HG03342 (cell line): Measurements from ENCODE around the gene NAA10.
A peak's percentile ranks its signal among the peaks of the same experiment; 100 is the strongest.

Experiments
- ATAC-seq: cut with Tn5 transposase; IDR thresholded peaks from one replicate; pipeline ENCODE4 v1.9.1; 2021; ENCODE audit warnings: mild to moderate bottlenecking, moderate library complexity; ENCODE audit not compliant: unreplicated experiment

The NAA10 gene

DNA sequence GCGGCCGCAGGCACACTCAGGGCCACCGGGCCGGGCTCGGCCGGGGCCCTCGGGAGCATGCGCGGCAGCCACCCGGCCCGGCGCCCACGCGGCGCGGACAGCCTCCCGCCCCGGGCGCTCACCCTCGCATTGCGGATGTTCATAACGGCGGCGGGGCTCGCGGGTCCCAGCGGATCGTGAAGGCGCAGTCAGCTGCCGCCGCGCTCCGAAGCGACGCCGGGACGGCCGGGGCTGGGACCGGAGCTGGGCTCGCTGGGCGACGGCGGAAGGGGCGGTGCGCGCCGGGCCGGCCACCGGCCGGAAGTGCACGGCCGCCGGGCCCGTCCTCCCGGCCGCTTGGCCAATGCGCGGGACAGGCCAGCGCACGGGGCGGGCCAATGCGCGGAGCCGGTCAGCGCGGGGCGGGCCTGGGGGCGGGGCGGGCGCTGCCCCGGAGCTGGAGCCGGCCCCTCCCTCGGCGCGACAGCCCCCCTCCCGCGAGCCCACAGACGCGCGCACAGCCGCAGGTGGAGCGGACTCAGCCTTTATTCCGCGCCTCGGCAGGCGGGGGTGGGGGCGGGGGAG is at the start of gene NAA10:
TSS of gene NAA10 (minus strand) at position 276 of the 564 bp plus-strand sequence. CDS start at position 143, 133 bp downstream.
- ATAC-seq: peak; percentile 89

DNA sequence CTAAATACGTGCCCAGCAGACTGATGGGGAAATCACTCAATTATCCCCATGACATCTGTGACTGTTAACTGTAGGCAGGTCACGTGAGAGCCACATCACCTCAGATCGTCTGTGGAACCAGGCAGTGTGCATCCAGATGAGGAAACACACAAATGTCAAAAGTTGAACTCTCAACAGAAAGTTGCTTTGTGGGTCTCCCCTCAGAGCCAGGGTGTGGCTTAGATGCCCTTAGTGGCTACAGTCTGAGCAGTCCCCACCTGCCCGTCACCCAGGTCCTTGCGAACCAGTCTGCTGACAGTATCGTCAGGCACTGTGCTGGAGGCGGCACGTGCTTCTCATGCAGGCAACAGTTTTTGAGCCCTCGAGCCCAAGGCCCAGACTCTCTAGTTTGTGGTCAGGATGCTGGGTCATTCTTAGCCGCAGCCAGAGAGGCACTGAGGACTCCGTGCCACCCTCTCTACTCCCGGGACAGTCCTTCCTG is 48.5 kb upstream of the NAA10 start:
- no peak for ATAC-seq

- ATAC-seq: no peak
These were observed 47.1 kb upstream of the NAA10 start for GRCh38 chrX:153981771-153982533.

DNA sequence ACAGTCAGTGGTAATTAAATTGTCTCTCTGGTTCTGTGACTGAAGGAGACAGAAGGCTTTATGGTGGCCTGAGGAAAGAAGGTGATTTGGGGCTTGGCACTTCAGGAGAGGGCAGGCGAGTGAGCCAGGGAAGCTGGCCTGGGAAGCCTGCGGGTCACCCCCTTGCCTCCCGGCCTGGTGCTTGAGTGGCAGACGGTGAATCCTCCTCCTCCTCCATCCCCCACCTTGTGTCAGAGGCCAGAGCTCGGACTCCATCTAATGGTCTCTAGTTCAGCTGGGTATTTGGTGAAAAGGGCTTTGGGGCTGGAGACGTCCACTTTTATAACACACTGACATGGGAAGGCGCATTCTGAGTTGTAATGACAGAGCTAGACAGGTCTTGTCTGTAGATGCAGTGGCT is 46.4 kb upstream of the NAA10 start:
- ATAC-seq: no peak

- peak; percentile 54 for ATAC-seq
These were observed 45.6 kb upstream of the NAA10 start for GRCh38 chrX:153980394-153980793.

DNA sequence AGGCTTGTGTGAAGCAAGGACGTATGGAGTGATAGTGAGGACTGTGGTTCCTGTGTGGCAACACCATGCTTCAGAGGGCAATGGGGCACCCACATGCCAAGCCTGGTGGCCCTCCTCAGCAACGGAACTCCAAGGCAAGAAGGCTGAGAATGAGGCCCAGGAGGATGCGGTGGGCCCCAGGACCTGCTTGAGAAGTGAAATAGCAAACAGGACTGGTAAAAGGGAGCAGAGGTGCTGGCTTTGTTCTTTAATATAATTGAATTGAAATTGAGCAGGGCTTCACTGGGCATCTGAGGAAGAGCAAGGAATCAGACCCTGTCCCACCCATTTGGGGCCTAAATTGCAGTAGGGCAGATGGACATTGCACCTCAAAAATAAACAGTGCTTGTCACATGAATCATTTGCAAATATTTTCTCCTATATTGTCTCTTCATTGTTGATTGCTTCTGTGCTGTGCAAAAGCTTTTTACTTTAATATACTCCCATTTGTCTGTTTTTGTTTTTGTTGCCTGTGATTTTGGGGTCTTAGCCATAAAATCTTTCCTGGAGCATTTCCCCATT is 40.0 kb upstream of the NAA10 start:
- no peak for ATAC-seq

- ATAC-seq: no peak
These were observed 39.3 kb upstream of the NAA10 start for GRCh38 chrX:153974003-153974725.

GRCh38 chrX:153973127-153974002 is 38.5 kb upstream of the NAA10 start:
- no peak for ATAC-seq

DNA sequence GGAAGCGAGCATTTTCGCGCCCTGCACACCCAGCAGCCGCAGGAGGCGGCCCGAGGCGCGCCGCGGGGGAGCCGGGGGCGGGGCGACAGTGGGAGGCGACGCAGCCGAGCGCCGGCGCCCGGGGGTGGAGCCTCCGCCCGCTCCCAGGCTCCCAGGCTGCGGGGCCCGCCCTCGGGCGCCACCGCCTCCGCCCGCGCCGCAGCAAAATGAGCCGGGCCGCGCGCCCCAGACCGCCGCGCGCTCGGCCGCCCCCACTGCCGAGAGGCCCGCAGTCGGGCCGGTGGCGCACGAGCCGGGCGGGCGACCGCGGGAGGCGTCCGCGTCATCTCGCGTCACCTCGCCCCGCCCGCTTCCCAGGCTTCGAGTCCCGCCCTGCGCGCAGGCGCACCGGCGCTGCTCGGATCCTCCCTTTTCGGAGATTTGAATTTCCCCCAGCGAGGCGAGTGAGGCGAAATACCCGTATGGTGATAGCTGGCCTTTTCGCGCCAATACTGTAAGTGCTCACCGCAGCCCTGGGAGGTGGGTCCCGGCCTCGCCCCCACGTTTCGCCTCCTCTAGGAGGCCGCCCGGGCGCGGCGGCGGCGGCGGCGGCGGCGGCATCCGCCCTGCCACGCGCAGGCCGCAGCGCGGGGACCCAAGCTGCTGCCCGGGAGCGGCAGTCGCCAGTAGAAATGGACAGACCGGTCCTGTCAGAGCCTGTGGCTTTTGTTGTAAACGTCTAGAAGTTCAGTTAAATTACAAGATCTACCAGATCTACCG is 37.7 kb upstream of the NAA10 start, which contains the start of gene TMEM187:
TSS of gene TMEM187 (plus strand) at position 387 of the 759 bp plus-strand sequence. CDS start 9,309 bp downstream, outside the sequence.
- peak; percentile 44 for ATAC-seq

DNA sequence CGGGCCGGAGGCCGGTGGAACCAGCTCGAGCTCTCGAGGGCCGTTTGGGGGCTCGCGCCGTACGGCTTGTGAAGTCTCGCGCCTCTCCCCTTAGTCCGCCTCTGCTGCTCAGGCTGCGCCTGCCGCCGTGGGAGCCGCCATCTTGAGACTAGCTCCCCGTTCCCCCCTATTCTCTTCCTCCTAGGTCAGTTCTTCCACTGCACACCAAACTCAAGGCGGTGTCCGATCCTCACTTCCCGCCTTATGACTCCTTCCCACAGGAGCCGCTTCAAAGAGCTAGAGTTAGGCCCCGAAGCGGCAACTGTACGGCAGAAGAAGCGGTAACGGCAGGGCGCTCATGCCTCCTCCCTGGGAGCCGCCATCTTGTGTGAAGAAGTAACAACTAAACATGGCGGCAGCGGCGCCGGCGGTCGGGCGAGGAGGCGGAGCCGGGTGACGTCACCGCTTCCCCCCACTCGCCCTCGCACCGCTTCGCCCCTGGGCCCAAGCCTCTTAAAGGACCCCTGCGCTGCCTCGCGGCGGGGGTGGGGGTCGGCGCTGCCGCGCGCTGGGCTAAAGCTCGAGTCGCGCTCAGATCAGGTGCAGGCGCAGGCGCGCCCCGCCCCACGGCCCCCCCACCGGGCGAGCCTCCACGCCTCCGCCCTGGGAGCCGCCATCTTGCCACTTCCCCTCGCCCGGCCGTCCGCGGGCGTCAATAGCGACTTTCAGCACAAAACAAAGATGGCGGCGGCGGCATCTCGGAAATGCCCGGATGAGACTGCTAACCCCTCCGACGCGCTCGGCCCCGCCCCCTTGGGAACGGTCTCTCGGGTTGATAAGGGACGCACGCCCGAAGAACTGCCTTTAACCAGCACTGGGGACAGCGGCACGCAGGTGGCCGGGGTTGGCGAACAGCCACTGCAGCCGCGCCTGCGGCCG is 36.9 kb upstream of the NAA10 start, which contains the start of gene HCFC1:
TSS of gene HCFC1 (minus strand) at position 369 of the 918 bp plus-strand sequence. CDS start 978 bp downstream, outside the sequence.
- peak; percentile 38 for ATAC-seq

- peak; percentile 32 for ATAC-seq
These were observed 36.2 kb upstream of the NAA10 start for GRCh38 chrX:153971124-153971449.

DNA sequence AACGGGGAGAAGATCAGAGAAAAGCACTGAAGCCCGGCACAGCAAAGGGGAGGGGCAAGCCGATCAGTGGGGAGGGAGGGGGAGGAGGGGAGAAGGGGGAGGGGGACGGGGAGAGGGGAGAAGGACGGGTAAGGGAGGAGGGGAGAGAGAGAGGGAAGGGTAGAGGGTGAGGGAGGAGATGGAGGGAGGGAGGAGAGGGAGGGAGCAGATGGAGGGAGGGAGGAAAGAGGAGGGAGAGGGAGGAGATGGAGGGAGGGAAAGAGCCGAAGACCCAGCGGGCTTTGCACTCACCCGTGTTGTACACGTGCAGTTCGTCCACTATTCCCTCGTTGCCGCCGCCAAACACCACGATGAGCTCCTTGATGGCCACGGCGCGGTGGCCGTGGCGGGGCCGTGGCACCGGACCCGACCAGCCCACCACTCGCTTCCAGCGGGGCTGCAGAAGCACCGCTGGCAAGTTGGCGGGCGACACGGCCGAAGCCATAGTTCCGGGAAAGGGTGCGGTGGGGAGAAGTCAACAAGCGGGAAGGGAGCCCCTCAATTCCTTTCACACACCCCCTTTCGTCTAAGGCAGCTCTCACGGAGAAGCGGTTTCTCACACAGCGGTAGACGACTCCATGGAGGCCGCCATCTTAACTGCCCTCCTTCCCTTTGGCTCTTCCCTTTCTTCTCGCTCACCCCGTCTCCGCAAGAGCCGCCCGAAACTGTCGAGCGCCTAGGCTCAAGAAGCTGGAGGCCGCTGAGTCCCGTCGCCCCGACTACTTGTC is 35.7 kb upstream of the NAA10 start:
- ATAC-seq: peak; percentile 2

DNA sequence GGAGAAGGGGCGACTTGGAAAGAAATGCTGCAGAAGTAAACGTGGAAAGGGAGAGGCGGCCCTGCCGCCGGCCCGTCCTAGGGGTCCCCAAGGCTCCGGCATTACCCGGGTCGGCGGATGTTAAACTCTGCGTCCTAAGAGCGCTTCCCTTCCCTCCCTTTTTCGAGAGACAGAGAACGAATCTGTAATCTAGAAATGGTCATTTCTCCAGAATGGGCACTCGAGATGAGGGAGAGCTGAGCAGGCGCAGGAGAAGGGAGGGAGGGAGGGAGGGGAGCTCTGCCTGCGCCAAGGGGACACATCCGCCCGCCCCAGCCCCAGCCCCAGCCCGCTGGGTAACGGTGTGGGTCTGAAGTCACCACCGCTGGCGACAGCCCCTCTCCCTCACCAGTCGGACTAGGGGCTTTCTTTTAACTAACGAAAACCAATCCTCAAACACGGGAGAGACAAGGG is 35.1 kb upstream of the NAA10 start:
- no peak for ATAC-seq

- no peak for ATAC-seq
These were observed 34.5 kb upstream of the NAA10 start for GRCh38 chrX:153969125-153969903.

DNA sequence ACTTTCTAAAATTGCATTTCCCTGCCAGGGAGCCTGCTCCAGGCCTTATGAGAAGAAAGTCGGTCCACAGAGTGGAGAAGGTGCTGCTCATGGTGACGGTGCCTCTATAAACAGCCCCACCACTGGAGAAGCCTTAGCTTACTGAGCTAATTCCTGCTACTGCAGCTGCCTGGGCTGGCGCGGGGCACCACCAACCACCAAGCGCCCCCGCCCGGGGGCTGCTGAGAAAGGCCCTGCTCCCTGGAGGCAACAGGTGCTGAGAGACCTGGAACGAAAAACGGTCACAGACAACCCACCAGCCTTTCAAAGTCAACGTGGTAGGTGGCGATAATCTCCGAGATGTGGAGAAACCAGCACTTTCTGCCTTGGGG is 33.9 kb upstream of the NAA10 start:
- no peak for ATAC-seq

DNA sequence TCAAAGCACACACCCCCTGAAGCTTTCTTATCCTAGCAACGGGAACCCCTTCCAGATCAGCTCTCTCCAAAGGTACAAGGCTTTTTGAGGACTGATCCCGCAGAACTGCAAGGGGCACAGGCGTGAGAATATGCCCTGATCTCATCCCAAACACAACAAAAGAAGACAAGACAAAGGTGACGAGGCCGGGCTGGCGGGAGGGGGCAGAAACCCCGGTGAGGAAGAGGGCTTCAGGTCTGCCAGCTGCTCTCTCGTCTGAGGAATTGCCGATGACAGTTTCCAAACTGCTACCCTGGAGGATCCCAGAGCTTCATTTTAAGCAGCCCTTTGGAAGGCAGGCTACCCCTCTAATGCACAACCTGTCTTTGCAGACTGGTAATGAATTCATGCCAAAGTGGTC is 33.4 kb upstream of the NAA10 start:
- no peak for ATAC-seq
